Lower lobe of right lung (tissue), 2 donors: ENCODE measurements around the gene SLC1A1. TPM values are rescaled to one million over a fixed set of nuclear protein-coding genes. Genes with fewer than 3 reads are reported as not detected.
A peak's percentile ranks its signal among the peaks of the same experiment; 100 is the strongest.

Experiments used
- ATAC-seq, 2 donors: fragments of 200-7000 bp; cut with Tn5 transposase; one replicate each; pipeline ENCODE4 v1.9.1; 2020 to 2022; ENCODE audit warnings: mild to moderate bottlenecking in 2 of 2, moderate library complexity in 2 of 2
- DNase-seq: peaks from one replicate; pipeline ENCODE4 v3.0.0-alpha.2; 2020
- H3K27ac ChIP-seq: fragments of 200-600 bp; one replicate; pipeline ENCODE4 v1.8.0; 2022
- H3K27me3 ChIP-seq: fragments of 200-600 bp; one replicate; pipeline ENCODE4 v1.8.0; 2022; ENCODE audit warnings: low read depth
- H3K36me3 ChIP-seq: fragments of 200-600 bp; one replicate; pipeline ENCODE4 v1.8.0; 2022; ENCODE audit warnings: mild to moderate bottlenecking
- H3K4me1 ChIP-seq: fragments of 200-600 bp; one replicate; pipeline ENCODE4 v1.8.0; 2022
- H3K4me3 ChIP-seq: fragments of 200-600 bp; one replicate; pipeline ENCODE4 v1.8.0; 2022; ENCODE audit warnings: mild to moderate bottlenecking
- H3K9me3 ChIP-seq: fragments of 200-600 bp; one replicate; pipeline ENCODE4 v1.8.0; 2022
- intact Hi-C: fragments of 100-400 bp; cut with DNase I; formaldehyde crosslinking; loops from one replicate; pipeline ENCODE4 v1.11.0; 2022
- total RNA-seq: library from RNA; stranded (reverse); fragmentation: NEBNext Ultra II Directional; extraction: Animal tissue kit (Norgen Biotek cat#: 25700); gene quantifications from one replicate; pipeline ENCODE4 v1.2.1, GENCODE V29; 2021
- TF ChIP-seq, protein P1 (sequence below): fragments of 200-600 bp; IDR thresholded peaks from one replicate; pipeline ENCODE4 v1.8.0; 2022; ENCODE audit warnings: antibody characterized with exemption, mild to moderate bottlenecking
- donor health status: DM: no; HTN: yes; CAD: no; lungs with severe emphysema.

The SLC1A1 gene
- total RNA-seq, 1 donor from 2014 or later: 31.4 TPM

DNA sequence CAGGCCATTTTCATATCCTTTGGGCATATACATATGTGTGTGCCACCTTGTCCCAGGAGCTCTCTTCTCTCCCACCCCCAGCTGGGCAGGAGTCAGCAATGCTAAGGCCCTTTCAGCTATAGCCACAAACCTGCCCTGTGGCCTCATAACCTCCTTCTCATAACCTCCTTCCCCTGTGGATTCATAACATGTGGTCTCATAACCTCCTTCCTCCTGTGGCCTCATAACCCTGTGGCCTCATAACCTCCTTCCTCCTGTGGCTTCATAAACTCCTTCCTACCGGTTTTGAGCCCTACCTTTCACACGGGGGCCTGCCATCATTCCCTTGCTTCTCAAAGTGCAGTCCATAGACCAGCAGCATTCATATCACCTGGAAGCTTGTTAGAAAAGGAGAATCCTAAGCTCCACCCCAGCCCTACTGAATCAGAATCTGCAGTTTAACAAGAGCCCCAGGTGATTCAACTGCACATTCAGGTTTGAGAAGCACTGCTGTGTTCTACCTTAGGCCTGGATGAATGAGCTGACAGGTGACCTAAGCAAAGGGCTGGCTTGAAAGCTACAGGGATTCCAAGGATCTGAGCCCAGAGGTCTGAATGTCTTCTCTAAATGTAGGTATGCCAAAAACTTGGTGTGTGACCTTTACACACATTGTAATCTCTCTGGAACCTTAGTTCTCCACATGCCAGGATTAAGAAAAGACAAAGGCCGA lies 129.9 kb downstream of the SLC1A1 start:
- H3K27ac ChIP-seq: no peak overlapping the region
- no peaks in the 10 kb centered on the region for H3K27me3 ChIP-seq
- ATAC-seq (peak in 1 of 2 donors; percentile 11), DNase-seq (no peak)
- TF ChIP-seq, protein P1, sequence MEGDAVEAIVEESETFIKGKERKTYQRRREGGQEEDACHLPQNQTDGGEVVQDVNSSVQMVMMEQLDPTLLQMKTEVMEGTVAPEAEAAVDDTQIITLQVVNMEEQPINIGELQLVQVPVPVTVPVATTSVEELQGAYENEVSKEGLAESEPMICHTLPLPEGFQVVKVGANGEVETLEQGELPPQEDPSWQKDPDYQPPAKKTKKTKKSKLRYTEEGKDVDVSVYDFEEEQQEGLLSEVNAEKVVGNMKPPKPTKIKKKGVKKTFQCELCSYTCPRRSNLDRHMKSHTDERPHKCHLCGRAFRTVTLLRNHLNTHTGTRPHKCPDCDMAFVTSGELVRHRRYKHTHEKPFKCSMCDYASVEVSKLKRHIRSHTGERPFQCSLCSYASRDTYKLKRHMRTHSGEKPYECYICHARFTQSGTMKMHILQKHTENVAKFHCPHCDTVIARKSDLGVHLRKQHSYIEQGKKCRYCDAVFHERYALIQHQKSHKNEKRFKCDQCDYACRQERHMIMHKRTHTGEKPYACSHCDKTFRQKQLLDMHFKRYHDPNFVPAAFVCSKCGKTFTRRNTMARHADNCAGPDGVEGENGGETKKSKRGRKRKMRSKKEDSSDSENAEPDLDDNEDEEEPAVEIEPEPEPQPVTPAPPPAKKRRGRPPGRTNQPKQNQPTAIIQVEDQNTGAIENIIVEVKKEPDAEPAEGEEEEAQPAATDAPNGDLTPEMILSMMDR: no peak
- no peaks in the 10 kb centered on the region for H3K4me1 ChIP-seq
- intact Hi-C loops: no loop called here
- H3K4me3 ChIP-seq: no peak overlapping the region
- H3K36me3 ChIP-seq: peaks cover 14% of the 10 kb centered on the region
- H3K9me3 ChIP-seq: no peaks in the 10 kb centered on the region

DNA sequence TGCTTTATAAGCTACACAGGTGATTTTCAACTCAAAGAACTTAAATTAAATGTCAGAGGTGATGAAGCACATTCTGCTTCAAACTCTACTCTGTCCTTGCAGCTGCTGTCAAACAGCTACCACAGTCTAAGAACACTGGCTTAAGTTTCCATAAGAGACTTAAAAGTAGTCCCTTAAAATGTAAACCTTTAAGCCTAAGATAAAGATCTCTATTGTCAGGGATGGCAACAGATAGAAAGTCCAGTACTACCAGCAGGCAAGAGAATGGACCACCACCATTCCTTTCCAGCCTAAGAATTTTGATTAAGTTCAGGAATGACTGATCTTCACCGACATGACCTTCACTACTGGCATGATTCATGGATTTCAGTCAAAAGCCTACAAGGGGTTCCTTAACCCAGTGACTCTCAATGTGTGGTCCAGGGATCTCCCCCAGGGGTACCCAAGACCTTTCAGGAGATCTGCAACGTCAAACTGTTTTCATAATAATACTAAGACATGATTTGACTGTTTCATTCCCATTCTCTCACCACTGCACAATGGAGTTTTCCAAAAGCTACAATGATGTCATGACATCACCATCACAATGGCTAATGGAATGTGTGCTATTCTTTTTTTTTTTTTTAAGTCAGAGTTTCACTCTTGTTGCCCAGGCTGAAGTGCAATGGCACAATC lies 130.8 kb downstream of the SLC1A1 start:
- H3K9me3 ChIP-seq: no peaks in the 10 kb centered on the region
- DNase-seq (no peak), ATAC-seq (no peak)
- TF ChIP-seq, protein P1: no peak
- H3K4me1 ChIP-seq: no peaks in the 10 kb centered on the region
- no peak overlapping the region for H3K4me3 ChIP-seq
- intact Hi-C loops: no loop called here
- H3K36me3 ChIP-seq: peaks cover 10% of the 10 kb centered on the region
- H3K27ac ChIP-seq: no peak overlapping the region
- no peaks in the 10 kb centered on the region for H3K27me3 ChIP-seq

DNA sequence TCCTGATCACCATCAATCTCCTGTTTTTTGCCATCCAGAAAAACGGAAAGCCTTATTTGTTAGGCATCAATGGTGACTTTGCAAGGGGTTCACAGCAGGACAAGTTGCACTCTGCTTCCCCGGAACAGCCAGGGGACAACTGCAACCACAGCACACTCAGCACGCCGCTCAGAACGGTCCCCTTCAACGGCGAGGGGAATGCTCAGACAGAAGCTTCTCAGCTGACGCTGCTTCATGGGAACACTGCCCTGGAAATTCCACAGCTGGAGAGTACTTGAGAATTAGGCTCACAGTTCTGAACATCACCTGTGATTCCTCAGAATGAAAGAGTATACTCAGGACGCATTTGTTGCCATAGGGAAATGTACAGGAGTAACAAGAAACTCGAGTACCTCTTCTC lies 131.7 kb downstream of the SLC1A1 start:
- ATAC-seq (peak; percentile 68 to 92), DNase-seq (no peak)
- TF ChIP-seq, protein P1: no peak
- no peak overlapping the region for H3K27ac ChIP-seq
- intact Hi-C loops: no loop called here
- H3K9me3 ChIP-seq: no peaks in the 10 kb centered on the region
- no peaks in the 10 kb centered on the region for H3K4me1 ChIP-seq
- H3K4me3 ChIP-seq: no peak overlapping the region
- peaks cover 7% of the 10 kb centered on the region for H3K36me3 ChIP-seq
- no peaks in the 10 kb centered on the region for H3K27me3 ChIP-seq

DNA sequence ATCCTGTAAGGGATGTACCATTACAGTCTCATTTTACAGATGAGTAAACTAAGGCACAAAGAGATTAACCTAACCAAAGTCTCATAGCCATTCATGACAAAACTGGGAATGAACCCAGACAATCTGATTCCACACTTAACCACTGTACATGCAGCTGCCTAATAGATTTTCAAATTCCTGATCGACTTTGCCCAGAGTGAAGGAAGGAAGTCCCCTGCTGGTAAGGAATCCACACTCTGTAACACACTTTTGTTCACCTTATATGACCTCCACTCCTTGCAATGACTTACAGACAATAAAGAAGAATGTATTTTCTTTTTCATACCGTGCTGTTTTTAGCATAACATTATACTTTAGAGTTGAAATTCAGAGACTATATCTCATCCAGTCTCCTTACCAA lies 140.6 kb downstream of the SLC1A1 start:
- intact Hi-C loops: loop anchor here (10.0 kb wide), 1 partner anchor 236 kb away; no protein-coding TSS in a partner anchor

More for the DNA sequence above, 140.6 kb downstream of the SLC1A1 start:
- H3K9me3 ChIP-seq: no peaks in the 10 kb centered on the region
- TF ChIP-seq, protein P1: no peak
- no peak for ATAC-seq
- H3K4me3 ChIP-seq: no peak overlapping the region
- no peaks in the 10 kb centered on the region for H3K4me1 ChIP-seq
- no peaks in the 10 kb centered on the region for H3K27me3 ChIP-seq
- H3K27ac ChIP-seq: no peak overlapping the region
- DNase-seq: no peak
- peaks cover 6% of the 10 kb centered on the region for H3K36me3 ChIP-seq

Other genes starting within 250 kb of the SLC1A1 start
- gene GLIS3, start 190.4 kb upstream of the SLC1A1 start, total RNA-seq: 22.7 TPM
- 5.3 TPM for gene PLPP6, start 171.8 kb downstream of the SLC1A1 start, total RNA-seq
- gene SPATA6L, start 176.0 kb downstream of the SLC1A1 start, total RNA-seq: 16.3 TPM
- gene CDC37L1, start 189.1 kb downstream of the SLC1A1 start, total RNA-seq: 14.3 TPM